ENCODE measurements around the gene RPS27.

Gene RPS27

GRCh38 chr1:153956997-153957715, 33.4 kb upstream of the RPS27 start:
- Histone ChIP-seq H3K9me3 (ENCODE audit: insufficient read depth, low read depth, low read length) (no peaks in the 10 kb centered on the region), H4K20me1 (ENCODE audit: insufficient read depth, low read length, poor library complexity, severe bottlenecking) (peaks cover 37% of the 10 kb centered on the region), H3K4me1 (ENCODE audit: insufficient read depth, low read length, poor library complexity, severe bottlenecking) (peaks cover 52% of the 10 kb centered on the region), H3F3A (ENCODE audit: low read depth) (no peaks in the 10 kb centered on the region), H3K27me3 (ENCODE audit: insufficient read depth, low read length, poor library complexity, severe bottlenecking) (no peaks in the 10 kb centered on the region), H3K4me3 (ENCODE audit: low read length, poor library complexity, severe bottlenecking) (peak overlapping the region; percentile 91), H3K9ac (ENCODE audit: low read depth, low read length, poor library complexity, severe bottlenecking) (peak overlapping the region; percentile 85), H3K4me2 (ENCODE audit: low read depth, low read length, poor library complexity, severe bottlenecking) (peak overlapping the region; percentile 92), H2AFZ (ENCODE audit: low read length) (peak overlapping the region; percentile 76; the same call in 1 of the 2 replicates), H3K9me2 (replicated peaks; ENCODE audit: low read depth, low read length) (no peaks in the 10 kb centered on the region), H3K79me2 (ENCODE audit: insufficient read depth, low read length) (peaks cover 64% of the 10 kb centered on the region), H3K36me3 (ENCODE audit: insufficient read depth, low read length) (peaks cover 10% of the 10 kb centered on the region; the same call in 1 of the 2 replicates)
- TF ChIP-seq EZH2phosphoT487 (IDR thresholded peaks at IDR 0.05; ENCODE audit: borderline replicate concordance) (no peak), CTCF (conservative IDR thresholded peaks at IDR 0.05; ENCODE audit: low read length) (no peak)

- H3K4me3 ChIP-seq (ENCODE audit: low read length, poor library complexity, severe bottlenecking) = peak overlapping the region; percentile 91
- peak overlapping the region; percentile 76; the same call in 1 of the 2 replicates for H2AFZ ChIP-seq (ENCODE audit: low read length)
- peaks cover 64% of the 10 kb centered on the region for H3K79me2 ChIP-seq (ENCODE audit: insufficient read depth, low read length)
- H4K20me1 ChIP-seq (ENCODE audit: insufficient read depth, low read length, poor library complexity, severe bottlenecking) = peaks cover 42% of the 10 kb centered on the region
- H3K36me3 ChIP-seq (ENCODE audit: insufficient read depth, low read length) = peaks cover 4% of the 10 kb centered on the region; the same call in 1 of the 2 replicates
- peaks cover 58% of the 10 kb centered on the region for H3K4me1 ChIP-seq (ENCODE audit: insufficient read depth, low read length, poor library complexity, severe bottlenecking)
- peak overlapping the region; percentile 92 for H3K4me2 ChIP-seq (ENCODE audit: low read depth, low read length, poor library complexity, severe bottlenecking)
- H3F3A ChIP-seq (ENCODE audit: low read depth) = no peaks in the 10 kb centered on the region
- peak overlapping the region; percentile 85 for H3K9ac ChIP-seq (ENCODE audit: low read depth, low read length, poor library complexity, severe bottlenecking)
- no peaks in the 10 kb centered on the region for H3K9me3 ChIP-seq (ENCODE audit: insufficient read depth, low read depth, low read length)
- TF ChIP-seq EZH2phosphoT487 (IDR thresholded peaks at IDR 0.05; ENCODE audit: borderline replicate concordance) = no peak
- no peak for TF ChIP-seq CTCF (conservative IDR thresholded peaks at IDR 0.05; ENCODE audit: low read length)
- no peaks in the 10 kb centered on the region for H3K9me2 ChIP-seq (replicated peaks; ENCODE audit: low read depth, low read length)
- H3K27me3 ChIP-seq (ENCODE audit: insufficient read depth, low read length, poor library complexity, severe bottlenecking) = no peaks in the 10 kb centered on the region
These were observed 32.8 kb upstream of the RPS27 start for GRCh38 chr1:153957744-153958110.

- TF ChIP-seq EZH2phosphoT487 (IDR thresholded peaks at IDR 0.05; ENCODE audit: borderline replicate concordance) (no peak), CTCF (conservative IDR thresholded peaks at IDR 0.05; ENCODE audit: low read length) (no peak; the same call in 1 of the 2 replicates)
- peak within 1 kb of the TSS; percentile 85 for H3K9ac ChIP-seq (ENCODE audit: low read depth, low read length, poor library complexity, severe bottlenecking)
- no peaks in the 10 kb centered on the region for H3K9me3 ChIP-seq (ENCODE audit: insufficient read depth, low read depth, low read length)
- H4K20me1 ChIP-seq (ENCODE audit: insufficient read depth, low read length, poor library complexity, severe bottlenecking) = peaks cover 41% of the 10 kb centered on the region
- H3F3A ChIP-seq (ENCODE audit: low read depth) = no peaks in the 10 kb centered on the region
- peak within 1 kb of the TSS; percentile 76; the same call in 1 of the 2 replicates for H2AFZ ChIP-seq (ENCODE audit: low read length)
- no peaks in the 10 kb centered on the region for H3K27me3 ChIP-seq (ENCODE audit: insufficient read depth, low read length, poor library complexity, severe bottlenecking)
- no peaks in the 10 kb centered on the region for H3K9me2 ChIP-seq (replicated peaks; ENCODE audit: low read depth, low read length)
- H3K36me3 ChIP-seq (ENCODE audit: insufficient read depth, low read length) = peaks cover 4% of the 10 kb centered on the region; the same call in 1 of the 2 replicates
- H3K4me3 ChIP-seq (ENCODE audit: low read length, poor library complexity, severe bottlenecking) = peak within 1 kb of the TSS; percentile 91
- peaks cover 63% of the 10 kb centered on the region for H3K4me1 ChIP-seq (ENCODE audit: insufficient read depth, low read length, poor library complexity, severe bottlenecking)
- peaks cover 67% of the 10 kb centered on the region for H3K79me2 ChIP-seq (ENCODE audit: insufficient read depth, low read length)
- H3K4me2 ChIP-seq (ENCODE audit: low read depth, low read length, poor library complexity, severe bottlenecking) = peak within 1 kb of the TSS; percentile 92
These were observed 32.2 kb upstream of the RPS27 start, which contains the start of gene CRTC2 for GRCh38 chr1:153958111-153958960. TSS of gene CRTC2 (minus strand) at chr1:153958612. CDS start at chr1:153958497, 115 bp downstream.

Measured in Loucy (cell line).